ENCODE results near the gene ZNF462. TPM values are rescaled to one million over a fixed set of nuclear protein-coding genes. Genes with fewer than 3 reads are reported as not detected.

ZNF462 gene
- total RNA-seq, 2 experiments from 2014 or later, result 1.1 to 1.3 TPM

GRCh38 chr9:106916466-106917235, 53.7 kb downstream of the ZNF462 start:
- H3K27ac ChIP-seq (ENCODE audit: low read depth in 1 of 2, low read length in 2 of 2), result no peak overlapping the region
- DNase-seq, result no peak
- POLR2A ChIA-PET, result interaction anchor here (0.7 kb wide), 1 partner anchor 1660 kb away, joined by 3 read pairs; no protein-coding TSS in a partner anchor
- no peaks in the 10 kb centered on the region for H3K27me3 ChIP-seq (ENCODE audit: control insufficient read depth in 1 of 2, insufficient read depth in 2 of 2, low read length in 2 of 2)
- CTCF ChIA-PET, result no interaction called here
- intact Hi-C loops (cut with DNase I, micrococcal nuclease), result no loop called here
- no peaks in the 10 kb centered on the region for H3K36me3 ChIP-seq (ENCODE audit: insufficient read depth, low read length)
- Mint-ChIP-seq H3K4me3 (no peak overlapping the region), H3K27ac (no peak overlapping the region), H3K27me3 (no peaks in the 10 kb centered on the region), H3K36me3 (ENCODE audit: low read depth) (no peaks in the 10 kb centered on the region), H3K4me1 (ENCODE audit: low read depth) (peaks cover 23% of the 10 kb centered on the region), H3K9me3 (no peaks in the 10 kb centered on the region)
- ATAC-seq (ENCODE audit: poor library complexity), result no peak
- no peaks in the 10 kb centered on the region for H3K4me1 ChIP-seq (ENCODE audit: insufficient read depth, low read length)
- no peak for TF ChIP-seq CTCF (IDR thresholded peaks at IDR 0.05)
- H3K9me3 ChIP-seq (ENCODE audit: control insufficient read depth in 1 of 2, insufficient read depth in 1 of 2, low read length in 2 of 2), result no peaks in the 10 kb centered on the region
- H3K4me3 ChIP-seq (ENCODE audit: low read length), result no peak overlapping the region

GRCh38 chr9:106918825-106919509, 56.0 kb downstream of the ZNF462 start:
- Mint-ChIP-seq H3K27ac (no peak overlapping the region), H3K4me1 (ENCODE audit: low read depth) (peaks cover 27% of the 10 kb centered on the region), H3K4me3 (no peak overlapping the region), H3K27me3 (no peaks in the 10 kb centered on the region), H3K9me3 (peaks cover 3% of the 10 kb centered on the region), H3K36me3 (ENCODE audit: low read depth) (no peaks in the 10 kb centered on the region)
- Histone ChIP-seq H3K4me1 (ENCODE audit: insufficient read depth, low read length) (no peaks in the 10 kb centered on the region), H3K27ac (ENCODE audit: low read depth in 1 of 2, low read length in 2 of 2) (no peak overlapping the region), H3K36me3 (ENCODE audit: insufficient read depth, low read length) (no peaks in the 10 kb centered on the region), H3K27me3 (ENCODE audit: control insufficient read depth in 1 of 2, insufficient read depth in 2 of 2, low read length in 2 of 2) (no peaks in the 10 kb centered on the region), H3K4me3 (ENCODE audit: low read length) (no peak overlapping the region), H3K9me3 (ENCODE audit: control insufficient read depth in 1 of 2, insufficient read depth in 1 of 2, low read length in 2 of 2) (no peaks in the 10 kb centered on the region)
- TF ChIP-seq CTCF (IDR thresholded peaks at IDR 0.05), result no peak
- ChIA-PET POLR2A (no interaction called here), CTCF (no interaction called here)
- ATAC-seq (ENCODE audit: poor library complexity) (no peak), DNase-seq (no peak)
- intact Hi-C loops (cut with DNase I, micrococcal nuclease), result no loop called here

- ChIA-PET POLR2A (no interaction called here), CTCF (no interaction called here)
- no peak overlapping the region for H3K4me3 ChIP-seq (ENCODE audit: low read length)
- H3K27ac ChIP-seq (ENCODE audit: low read depth in 1 of 2, low read length in 2 of 2), result no peak overlapping the region
- no peak for TF ChIP-seq CTCF (IDR thresholded peaks at IDR 0.05)
- H3K4me3 Mint-ChIP-seq, result no peak overlapping the region
- H3K4me1 Mint-ChIP-seq (ENCODE audit: low read depth), result peaks cover 27% of the 10 kb centered on the region
- H3K27me3 ChIP-seq (ENCODE audit: control insufficient read depth in 1 of 2, insufficient read depth in 2 of 2, low read length in 2 of 2), result no peaks in the 10 kb centered on the region
- DNase-seq (no peak), ATAC-seq (ENCODE audit: poor library complexity) (no peak)
- no peaks in the 10 kb centered on the region for H3K4me1 ChIP-seq (ENCODE audit: insufficient read depth, low read length)
- H3K27me3 Mint-ChIP-seq, result no peaks in the 10 kb centered on the region
- intact Hi-C loops (cut with DNase I, micrococcal nuclease), result no loop called here
- no peaks in the 10 kb centered on the region for H3K36me3 Mint-ChIP-seq (ENCODE audit: low read depth)
- no peak overlapping the region for H3K27ac Mint-ChIP-seq
- H3K9me3 ChIP-seq (ENCODE audit: control insufficient read depth in 1 of 2, insufficient read depth in 1 of 2, low read length in 2 of 2), result peaks cover 0 to 5% of the 10 kb centered on the region in 2 experiments
- H3K36me3 ChIP-seq (ENCODE audit: insufficient read depth, low read length), result no peaks in the 10 kb centered on the region
- peaks cover 7% of the 10 kb centered on the region for H3K9me3 Mint-ChIP-seq
These were observed 57.1 kb downstream of the ZNF462 start for GRCh38 chr9:106920091-106920490.
